ENCODE measurements around the gene KDM8. TPM values are rescaled to one million over a fixed set of nuclear protein-coding genes. Genes with fewer than 3 reads are reported as not detected.
"Not testable (repeated sequence)": the region's sequence is repeated elsewhere in the genome, so short reads cannot be mapped to it uniquely, and the experiment has no call there.

Gene KDM8
- polyA plus RNA-seq, 4 donors = 8.7 to 117 (median 42.7) TPM

DNA sequence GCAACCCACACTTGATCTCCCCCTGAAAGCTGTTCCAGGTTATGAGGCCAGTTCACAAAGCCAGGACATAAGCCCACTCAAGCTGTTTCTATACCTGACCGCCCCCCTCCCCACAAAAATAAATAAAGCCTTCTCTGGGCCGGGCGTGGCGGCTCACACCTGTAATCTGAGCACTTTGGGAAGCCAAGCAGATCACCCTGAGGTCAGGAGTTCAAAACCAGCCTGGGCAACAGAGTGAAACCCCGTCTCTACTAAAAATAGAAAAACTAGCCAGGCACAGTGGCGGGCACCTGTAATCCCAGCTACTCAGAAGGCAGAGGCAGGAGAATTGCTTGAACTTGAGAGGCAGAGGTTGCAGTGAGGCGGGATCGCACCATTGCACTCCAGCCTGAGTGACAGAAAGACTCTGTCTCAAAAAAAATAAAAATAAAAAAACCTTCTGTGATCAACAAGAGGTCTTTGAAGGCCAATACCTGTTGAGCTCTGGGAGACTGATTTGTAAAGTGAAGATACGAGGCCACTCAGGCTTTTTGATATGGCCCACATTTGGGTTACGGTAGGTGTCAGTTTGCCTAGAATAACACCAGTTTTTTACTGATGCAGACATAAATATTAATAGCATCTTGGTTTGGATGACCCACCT is 2.2 kb downstream of the KDM8 start:
- no peak for FAIRE-seq
- DNase-seq = no peak
- no peaks in the 10 kb centered on the region for H3K9me3 ChIP-seq (ENCODE audit: control insufficient read depth in 2 of 2, insufficient read depth in 1 of 2, low read depth in 1 of 2, low read length in 1 of 2)
- peaks cover 6 to 32% (median 8%) of the 10 kb centered on the region in 3 donors for H3K4me1 ChIP-seq (ENCODE audit: control insufficient read depth in 3 of 3, insufficient read depth in 2 of 3, low read depth in 1 of 3, low read length in 2 of 3)
- no peaks in the 10 kb centered on the region for H3K27me3 ChIP-seq (ENCODE audit: control insufficient read depth in 3 of 3, insufficient read depth in 3 of 3, low read length in 3 of 3)
- H3K36me3 ChIP-seq (ENCODE audit: control insufficient read depth in 3 of 3, insufficient read depth in 2 of 3, low read depth in 1 of 3, low read length in 3 of 3) = peaks cover 0 to 14% (median 4%) of the 10 kb centered on the region in 3 donors
- H3K4me3 ChIP-seq (ENCODE audit: low read depth in 1 of 3, low read length in 3 of 3) = no peak overlapping the region
- 77 to 86% (median 80%) methylated on average over 10 of the region's 10 CpGs for WGBS, 3 donors
- no peak overlapping the region for H3K27ac ChIP-seq (ENCODE audit: low read depth in 1 of 3, low read length in 2 of 3)

DNA sequence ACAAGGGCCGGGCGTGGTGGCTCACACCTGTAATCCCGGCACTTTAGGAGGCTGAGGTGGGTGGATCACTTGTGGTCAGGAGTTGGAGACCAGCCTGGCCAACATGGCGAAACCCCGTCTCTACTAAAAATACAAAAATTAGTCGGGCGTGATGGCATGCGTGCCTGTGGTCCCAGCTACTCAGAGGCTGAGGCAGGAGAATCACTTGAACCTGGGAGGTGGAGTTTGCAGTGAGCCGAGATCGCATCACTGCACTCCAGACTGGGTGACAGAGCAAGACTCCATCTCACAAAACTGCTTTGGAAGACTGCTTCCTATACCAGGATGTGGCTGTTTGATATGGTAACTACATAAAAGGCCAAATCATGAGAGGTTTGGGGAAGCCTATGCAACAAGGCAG is 3.8 kb downstream of the KDM8 start:
- not testable (repeated sequence) for H3K27me3 ChIP-seq (ENCODE audit: control insufficient read depth in 3 of 3, insufficient read depth in 3 of 3, low read length in 3 of 3); H3K4me3 ChIP-seq (ENCODE audit: low read depth in 1 of 3, low read length in 3 of 3); DNase-seq; H3K9me3 ChIP-seq (ENCODE audit: control insufficient read depth in 2 of 2, insufficient read depth in 1 of 2, low read depth in 1 of 2, low read length in 1 of 2); FAIRE-seq
- peaks cover 0 to 22% (median 4%) of the 10 kb centered on the region in 3 donors for H3K36me3 ChIP-seq (ENCODE audit: control insufficient read depth in 3 of 3, insufficient read depth in 2 of 3, low read depth in 1 of 3, low read length in 3 of 3)
- WGBS, 3 donors = 92 to 97% (median 92%) methylated on average over 10 of the region's 10 CpGs
- H3K4me1 ChIP-seq (ENCODE audit: control insufficient read depth in 3 of 3, insufficient read depth in 2 of 3, low read depth in 1 of 3, low read length in 2 of 3) = peaks cover 6 to 32% (median 8%) of the 10 kb centered on the region in 3 donors
- peak overlapping the region in 1 of 3 donors; percentile 97 for H3K27ac ChIP-seq (ENCODE audit: low read depth in 1 of 3, low read length in 2 of 3)

DNA sequence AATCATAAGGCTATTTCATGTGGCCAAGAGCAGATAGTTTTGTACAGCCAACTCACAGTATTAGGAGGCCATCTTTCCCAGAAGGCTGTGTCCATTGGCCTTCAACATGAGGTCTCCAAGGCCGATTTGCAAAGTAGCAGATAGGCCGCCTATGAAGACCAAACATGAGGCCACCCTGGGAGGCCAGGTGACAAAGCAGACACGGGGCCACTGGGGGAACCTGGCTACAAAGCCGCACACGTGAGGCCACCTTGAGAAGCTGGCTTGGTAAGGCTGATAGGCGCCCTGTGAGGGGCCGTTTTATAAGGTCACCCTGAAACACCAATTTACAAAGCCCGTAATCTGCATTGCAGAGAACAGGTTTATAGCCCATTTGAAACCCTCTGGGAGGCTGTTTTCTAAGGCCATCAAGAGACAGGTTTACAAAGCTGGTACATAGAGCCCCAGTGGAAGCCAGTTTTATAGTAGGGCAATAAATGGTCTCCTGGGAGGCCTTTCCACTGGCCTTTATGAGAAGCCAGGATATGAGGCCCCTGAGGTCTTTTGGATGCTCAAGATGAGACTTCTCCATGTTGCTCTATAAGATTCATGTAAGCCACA is 4.9 kb downstream of the KDM8 start:
- DNase-seq (peak; percentile 42 to 76), FAIRE-seq (no peak)
- no peak overlapping the region for H3K4me3 ChIP-seq (ENCODE audit: low read depth in 1 of 3, low read length in 3 of 3)
- H3K9me3 ChIP-seq (ENCODE audit: control insufficient read depth in 2 of 2, insufficient read depth in 1 of 2, low read depth in 1 of 2, low read length in 1 of 2) = no peaks in the 10 kb centered on the region
- peaks cover 0 to 26% (median 4%) of the 10 kb centered on the region in 3 donors for H3K36me3 ChIP-seq (ENCODE audit: control insufficient read depth in 3 of 3, insufficient read depth in 2 of 3, low read depth in 1 of 3, low read length in 3 of 3)
- peaks cover 3 to 32% (median 8%) of the 10 kb centered on the region in 3 donors for H3K4me1 ChIP-seq (ENCODE audit: control insufficient read depth in 3 of 3, insufficient read depth in 2 of 3, low read depth in 1 of 3, low read length in 2 of 3)
- H3K27me3 ChIP-seq (ENCODE audit: control insufficient read depth in 3 of 3, insufficient read depth in 3 of 3, low read length in 3 of 3) = no peaks in the 10 kb centered on the region
- WGBS, 3 donors = 62 to 78% (median 74%) methylated on average over 8 of the region's 8 CpGs
- H3K27ac ChIP-seq (ENCODE audit: low read depth in 1 of 3, low read length in 2 of 3) = peak overlapping the region; percentile 75 to 97 (median 88)

DNA sequence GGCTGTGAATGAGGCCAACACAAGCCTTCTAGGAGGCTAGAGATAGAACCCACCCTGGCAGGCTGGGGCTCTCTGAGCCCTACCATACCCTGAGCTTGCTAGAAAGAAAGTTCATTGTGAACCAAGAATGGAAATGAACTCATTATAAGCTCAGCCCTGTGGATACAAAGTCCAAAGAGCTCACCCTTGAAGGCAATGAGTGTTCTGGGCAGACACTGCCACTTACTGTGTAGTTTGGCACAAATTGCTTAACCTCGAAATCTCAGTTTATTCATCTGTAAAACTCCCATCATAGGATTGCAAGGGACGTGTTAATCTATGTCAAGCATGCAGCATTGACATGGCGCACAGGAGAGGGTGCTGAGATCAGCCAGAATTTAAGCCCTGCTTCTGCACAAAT is 5.5 kb downstream of the KDM8 start:
- H3K27me3 ChIP-seq (ENCODE audit: control insufficient read depth in 3 of 3, insufficient read depth in 3 of 3, low read length in 3 of 3) = no peaks in the 10 kb centered on the region
- peaks cover 3 to 37% (median 8%) of the 10 kb centered on the region in 3 donors for H3K4me1 ChIP-seq (ENCODE audit: control insufficient read depth in 3 of 3, insufficient read depth in 2 of 3, low read depth in 1 of 3, low read length in 2 of 3)
- H3K36me3 ChIP-seq (ENCODE audit: control insufficient read depth in 3 of 3, insufficient read depth in 2 of 3, low read depth in 1 of 3, low read length in 3 of 3) = peaks cover 0 to 28% (median 4%) of the 10 kb centered on the region in 3 donors
- no peaks in the 10 kb centered on the region for H3K9me3 ChIP-seq (ENCODE audit: control insufficient read depth in 2 of 2, insufficient read depth in 1 of 2, low read depth in 1 of 2, low read length in 1 of 2)
- DNase-seq (peak in 1 of 2 donors; percentile 90), FAIRE-seq (no peak)
- 34 to 71% (median 36%) methylated on average over 3 of the region's 3 CpGs for WGBS, 3 donors
- H3K4me3 ChIP-seq (ENCODE audit: low read depth in 1 of 3, low read length in 3 of 3) = no peak overlapping the region
- peak overlapping the region; percentile 75 to 97 (median 88) for H3K27ac ChIP-seq (ENCODE audit: low read depth in 1 of 3, low read length in 2 of 3)

DNA sequence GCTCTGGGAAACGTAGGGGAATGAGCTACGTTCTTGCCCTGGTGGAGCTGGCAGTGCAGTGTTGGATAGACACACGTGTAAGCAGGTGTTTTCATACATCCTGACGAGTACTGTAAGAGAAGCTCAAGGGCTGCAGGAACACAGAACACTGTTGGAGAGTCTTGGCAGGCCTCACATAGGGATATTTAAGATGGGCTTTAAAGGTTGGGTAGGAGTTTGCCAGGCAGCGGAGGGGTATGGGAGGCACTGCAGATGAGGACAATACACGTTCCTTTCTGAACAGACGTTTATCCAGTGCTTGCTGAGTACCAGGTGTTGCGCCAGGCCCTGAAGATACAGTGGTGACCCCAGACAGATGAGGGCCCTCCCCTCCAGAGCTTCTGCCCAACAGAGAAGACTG is 6.3 kb downstream of the KDM8 start:
- no peaks in the 10 kb centered on the region for H3K27me3 ChIP-seq (ENCODE audit: control insufficient read depth in 3 of 3, insufficient read depth in 3 of 3, low read length in 3 of 3)
- peaks cover 0 to 30% (median 4%) of the 10 kb centered on the region in 3 donors for H3K36me3 ChIP-seq (ENCODE audit: control insufficient read depth in 3 of 3, insufficient read depth in 2 of 3, low read depth in 1 of 3, low read length in 3 of 3)
- FAIRE-seq (no peak), DNase-seq (no peak)
- peaks cover under 1 to 42% (median 5%) of the 10 kb centered on the region in 3 donors for H3K4me1 ChIP-seq (ENCODE audit: control insufficient read depth in 3 of 3, insufficient read depth in 2 of 3, low read depth in 1 of 3, low read length in 2 of 3)
- 82 to 90% (median 83%) methylated on average over 8 of the region's 8 CpGs for WGBS, 3 donors
- H3K9me3 ChIP-seq (ENCODE audit: control insufficient read depth in 2 of 2, insufficient read depth in 1 of 2, low read depth in 1 of 2, low read length in 1 of 2) = no peaks in the 10 kb centered on the region
- H3K4me3 ChIP-seq (ENCODE audit: low read depth in 1 of 3, low read length in 3 of 3) = no peak overlapping the region
- peak overlapping the region in 2 of 3 donors; percentile 60 to 97 for H3K27ac ChIP-seq (ENCODE audit: low read depth in 1 of 3, low read length in 2 of 3)

DNA sequence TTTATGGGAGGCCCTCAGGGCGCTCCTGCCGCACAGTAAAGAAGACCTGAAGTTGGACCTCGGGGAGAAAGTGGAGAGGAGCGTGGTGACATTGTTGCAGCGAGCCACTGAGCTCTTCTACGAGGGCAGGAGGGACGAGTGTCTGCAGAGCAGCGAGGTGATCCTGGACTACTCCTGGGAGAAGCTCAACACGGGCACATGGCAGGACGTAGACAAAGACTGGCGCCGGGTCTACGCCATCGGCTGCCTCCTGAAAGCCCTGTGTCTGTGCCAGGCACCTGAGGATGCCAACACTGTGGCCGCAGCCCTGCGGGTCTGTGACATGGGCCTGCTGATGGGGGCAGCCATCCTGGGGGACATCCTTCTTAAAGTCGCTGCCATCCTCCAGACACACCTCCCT is 6.8 kb downstream of the KDM8 start:
- no peak for DNase-seq
- WGBS, 3 donors = 91 to 98% (median 96%) methylated on average over 17 of the region's 17 CpGs
- Histone ChIP-seq H3K36me3 (ENCODE audit: control insufficient read depth in 3 of 3, insufficient read depth in 2 of 3, low read depth in 1 of 3, low read length in 3 of 3) (peaks cover 0 to 30% (median 4%) of the 10 kb centered on the region in 3 donors), H3K27ac (ENCODE audit: low read depth in 1 of 3, low read length in 2 of 3) (no peak overlapping the region), H3K4me3 (ENCODE audit: low read depth in 1 of 3, low read length in 3 of 3) (no peak overlapping the region), H3K9me3 (ENCODE audit: control insufficient read depth in 2 of 2, insufficient read depth in 1 of 2, low read depth in 1 of 2, low read length in 1 of 2) (no peaks in the 10 kb centered on the region), H3K27me3 (ENCODE audit: control insufficient read depth in 3 of 3, insufficient read depth in 3 of 3, low read length in 3 of 3) (no peaks in the 10 kb centered on the region), H3K4me1 (ENCODE audit: control insufficient read depth in 3 of 3, insufficient read depth in 2 of 3, low read depth in 1 of 3, low read length in 2 of 3) (peaks cover 0 to 42% (median 5%) of the 10 kb centered on the region in 3 donors)
- FAIRE-seq = no peak

DNA sequence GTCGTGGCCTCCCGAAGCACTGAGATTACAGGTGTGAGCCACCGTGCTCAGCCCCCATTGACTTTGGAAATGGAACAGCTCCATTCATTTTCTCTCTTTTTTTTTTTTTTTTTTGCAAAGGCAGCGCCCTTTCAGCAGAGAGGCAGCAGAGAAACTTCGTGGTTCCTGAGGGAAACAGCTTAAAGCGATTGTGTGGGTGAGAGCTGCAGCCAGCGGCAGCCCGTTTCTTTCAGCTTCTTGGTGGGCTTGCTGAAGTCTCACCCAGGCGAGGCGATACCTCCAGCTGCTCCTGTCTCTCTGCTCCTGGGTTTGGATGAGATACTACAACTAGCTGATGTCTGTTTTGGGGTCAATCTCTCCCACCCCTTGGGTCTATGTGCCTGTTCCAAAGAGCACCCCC is 7.7 kb downstream of the KDM8 start:
- no peak overlapping the region for H3K4me3 ChIP-seq (ENCODE audit: low read depth in 1 of 3, low read length in 3 of 3)
- DNase-seq (no peak), FAIRE-seq (no peak)
- no peaks in the 10 kb centered on the region for H3K27me3 ChIP-seq (ENCODE audit: control insufficient read depth in 3 of 3, insufficient read depth in 3 of 3, low read length in 3 of 3)
- 83 to 95% (median 90%) methylated on average over 10 of the region's 10 CpGs for WGBS, 3 donors
- H3K36me3 ChIP-seq (ENCODE audit: control insufficient read depth in 3 of 3, insufficient read depth in 2 of 3, low read depth in 1 of 3, low read length in 3 of 3) = peaks cover 0 to 36% (median 4%) of the 10 kb centered on the region in 3 donors
- H3K4me1 ChIP-seq (ENCODE audit: control insufficient read depth in 3 of 3, insufficient read depth in 2 of 3, low read depth in 1 of 3, low read length in 2 of 3) = peaks cover 0 to 44% (median 5%) of the 10 kb centered on the region in 3 donors
- H3K9me3 ChIP-seq (ENCODE audit: control insufficient read depth in 2 of 2, insufficient read depth in 1 of 2, low read depth in 1 of 2, low read length in 1 of 2) = no peaks in the 10 kb centered on the region
- H3K27ac ChIP-seq (ENCODE audit: low read depth in 1 of 3, low read length in 2 of 3) = no peak overlapping the region

DNA sequence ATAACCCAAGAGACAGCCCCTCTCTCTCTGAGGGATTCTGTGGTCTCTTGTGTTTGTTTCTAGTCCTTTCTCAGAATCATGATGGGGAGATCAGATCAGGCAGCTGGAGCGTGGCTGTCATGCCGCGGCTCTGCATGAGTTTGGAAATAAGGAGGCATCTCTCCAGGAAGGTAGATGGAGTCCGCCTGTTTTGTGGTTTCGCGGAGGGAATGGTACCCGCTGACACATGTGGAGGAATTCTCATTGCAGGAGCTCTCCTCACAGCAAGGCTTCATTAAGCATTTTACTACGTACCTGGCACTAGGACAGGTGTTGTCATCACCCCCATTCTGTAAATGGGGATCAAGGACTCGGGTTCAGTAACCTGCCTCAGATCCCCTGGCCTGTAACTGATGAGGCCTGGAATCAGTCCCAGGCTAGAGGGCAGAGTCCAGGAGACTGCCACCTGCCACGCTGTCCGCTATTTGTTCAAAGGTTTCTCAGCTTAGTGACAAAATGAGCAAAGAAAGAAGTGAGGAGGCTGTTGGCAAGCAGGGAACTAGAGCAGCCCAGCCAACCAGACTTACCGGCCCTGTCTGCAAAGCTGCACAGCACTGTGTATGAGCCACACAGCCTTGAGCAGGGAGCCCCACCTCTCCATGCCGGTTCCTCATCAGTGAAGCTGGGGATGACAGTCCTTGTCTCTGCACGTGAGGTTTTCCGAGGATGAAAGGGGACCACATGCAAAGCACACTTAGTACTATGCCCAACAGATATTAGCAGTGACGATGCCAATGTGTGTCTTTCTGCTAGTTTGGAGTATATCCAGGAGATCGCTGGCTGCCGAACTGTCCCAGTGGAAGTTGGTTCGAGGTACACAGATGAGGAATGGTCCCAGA is 11.0 kb downstream of the KDM8 start:
- Histone ChIP-seq H3K27ac (ENCODE audit: low read depth in 1 of 3, low read length in 2 of 3) (peak overlapping the region; percentile 47 to 91 (median 85)), H3K27me3 (ENCODE audit: control insufficient read depth in 3 of 3, insufficient read depth in 3 of 3, low read length in 3 of 3) (no peaks in the 10 kb centered on the region), H3K9me3 (ENCODE audit: control insufficient read depth in 2 of 2, insufficient read depth in 1 of 2, low read depth in 1 of 2, low read length in 1 of 2) (no peaks in the 10 kb centered on the region), H3K36me3 (ENCODE audit: control insufficient read depth in 3 of 3, insufficient read depth in 2 of 3, low read depth in 1 of 3, low read length in 3 of 3) (peaks cover 2 to 64% (median 4%) of the 10 kb centered on the region in 3 donors), H3K4me1 (ENCODE audit: control insufficient read depth in 3 of 3, insufficient read depth in 2 of 3, low read depth in 1 of 3, low read length in 2 of 3) (peaks cover 0 to 25% (median 0%) of the 10 kb centered on the region in 3 donors), H3K4me3 (ENCODE audit: low read depth in 1 of 3, low read length in 3 of 3) (peak overlapping the region in 2 of 3 donors; percentile 0 to 46)
- WGBS, 3 donors = 26 to 68% (median 40%) methylated on average over 19 of the region's 19 CpGs
- peak; percentile 90 to 95 for DNase-seq
- FAIRE-seq = no peak

Data from small intestine (tissue), 7 donors.